ENCODE data around the gene DENND1A.
"Not testable (repeated sequence)": the region's sequence is repeated elsewhere in the genome, so short reads cannot be mapped to it uniquely, and the experiment has no call there.

Gene DENND1A

DNA sequence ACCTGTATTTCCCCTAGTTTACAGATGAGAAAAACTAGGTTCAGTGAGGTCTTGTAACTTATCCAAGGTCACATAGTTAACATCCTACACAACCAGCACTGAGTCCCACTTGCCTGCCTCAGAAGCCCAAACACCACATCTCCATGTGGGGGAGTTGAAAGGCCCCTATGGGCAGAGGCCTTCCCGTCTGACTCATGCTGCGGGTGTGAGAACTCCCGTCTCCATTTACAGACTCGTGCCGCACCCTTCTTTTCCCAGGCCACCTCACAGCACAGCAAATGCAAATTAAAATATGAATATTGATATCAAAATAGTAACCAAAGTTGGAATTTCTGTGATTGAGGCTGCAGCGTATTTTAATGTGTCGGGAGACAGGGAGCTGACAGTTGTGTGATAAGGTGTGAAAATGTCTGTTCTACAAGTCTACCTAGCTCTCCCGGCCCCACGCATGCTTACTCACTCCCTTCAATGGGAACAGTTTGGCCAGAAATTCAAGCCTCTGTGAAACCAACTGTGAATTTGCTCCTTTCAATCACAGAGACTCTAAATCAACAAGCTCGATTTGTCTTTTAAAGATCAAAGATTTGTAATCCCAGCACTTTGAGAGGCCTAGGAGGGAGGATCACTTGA is 483.8 kb downstream of the DENND1A start:
- DNase-seq: peak; percentile 76

DNA sequence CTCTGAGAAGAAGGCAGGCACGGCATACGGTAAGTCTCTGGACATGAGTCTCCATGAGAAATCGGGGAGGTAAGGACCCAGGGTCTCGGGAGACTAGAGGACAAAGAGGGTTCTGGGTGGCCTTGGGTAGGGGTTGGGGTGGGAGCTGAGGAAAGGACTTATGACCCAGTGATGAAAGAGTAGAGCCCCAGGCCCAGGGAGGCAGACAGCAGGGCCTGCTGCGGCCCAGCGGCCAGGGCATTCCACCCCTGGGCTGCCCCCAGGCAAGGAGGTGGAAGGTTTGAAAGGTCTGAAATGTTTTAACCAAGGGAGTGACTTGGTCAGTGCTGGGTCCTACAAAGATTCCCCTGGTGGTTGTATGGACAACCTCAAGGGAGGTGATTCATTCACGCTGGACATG is 484.8 kb downstream of the DENND1A start:
- no peak for DNase-seq

DNA sequence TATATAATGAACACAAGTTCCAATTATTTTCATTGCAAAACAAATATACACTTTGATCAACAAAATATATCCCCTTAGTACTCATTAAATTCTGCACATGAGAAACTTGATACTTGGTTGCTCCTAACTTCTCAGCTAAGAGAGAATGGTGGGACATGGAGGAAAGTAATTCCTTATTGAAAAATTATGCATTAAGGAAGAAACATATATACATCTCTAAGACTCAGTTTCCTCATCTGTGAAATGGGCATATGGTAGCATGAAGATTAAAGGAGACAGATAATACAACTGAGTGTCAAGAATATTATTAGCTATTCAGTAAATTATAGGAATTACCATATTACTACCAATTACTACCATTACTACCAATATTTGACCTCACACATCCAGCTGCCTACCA is 488.2 kb downstream of the DENND1A start:
- no peak for DNase-seq

DNA sequence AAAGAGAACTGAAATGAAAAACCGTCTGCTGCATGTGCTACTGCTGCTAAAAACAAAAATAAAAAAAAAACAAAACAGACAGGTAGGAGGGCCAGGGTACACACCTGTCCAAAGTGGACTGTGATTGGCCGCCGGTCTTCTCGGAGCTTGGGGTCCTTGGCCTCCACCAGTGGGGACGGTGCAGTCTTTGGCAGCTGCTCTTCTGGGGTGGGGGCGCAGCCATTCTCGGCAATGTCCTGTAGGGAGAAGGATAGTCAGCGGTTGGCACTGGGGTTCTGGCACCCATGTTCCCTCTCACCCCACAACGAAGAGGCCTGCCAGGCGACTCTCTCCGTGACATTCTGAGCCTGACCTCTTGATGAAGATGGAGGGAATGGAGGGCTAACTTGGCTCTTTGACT is 489.7 kb downstream of the DENND1A start:
- no peak for DNase-seq

DNA sequence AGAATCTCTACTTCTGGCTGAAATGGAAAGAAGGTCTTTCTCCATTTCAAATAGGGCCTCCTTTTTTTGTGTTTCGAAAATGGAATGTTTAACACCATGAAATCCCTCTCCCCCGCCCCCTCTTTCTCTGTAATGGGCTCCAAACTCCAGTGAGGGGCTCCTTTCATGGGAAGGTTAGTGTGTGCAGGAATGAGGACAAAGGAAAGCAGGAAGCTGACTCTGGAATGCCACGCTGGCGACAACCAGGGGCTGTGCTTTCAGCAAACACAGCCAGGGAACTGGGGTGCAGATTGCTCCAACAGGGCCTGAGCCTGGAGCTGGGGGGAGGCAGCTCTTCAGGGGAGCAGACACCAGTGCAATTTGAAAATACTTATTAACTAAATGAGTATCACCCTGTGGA is 491.1 kb downstream of the DENND1A start:
- peak; percentile 69 for DNase-seq

DNA sequence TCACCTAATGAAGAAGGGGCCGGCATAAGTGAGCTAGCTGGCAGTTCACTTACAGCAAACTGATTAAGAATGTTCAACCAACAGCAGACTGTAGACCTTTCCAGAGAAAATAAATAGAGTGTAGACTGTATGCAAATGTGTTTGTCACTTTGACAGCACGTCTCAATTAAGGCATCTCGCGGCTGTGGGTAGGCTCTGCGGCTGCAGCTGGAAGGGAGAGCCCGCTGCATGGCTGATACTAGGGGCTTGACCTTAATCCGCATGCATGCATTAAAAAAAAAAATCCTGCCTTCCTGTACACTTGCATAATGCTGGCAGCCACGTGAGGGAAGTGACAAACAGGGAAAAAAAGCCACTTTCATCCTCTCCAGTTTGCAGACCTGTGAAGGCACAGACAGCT is 491.6 kb downstream of the DENND1A start:
- peak; percentile 47 for DNase-seq

DNA sequence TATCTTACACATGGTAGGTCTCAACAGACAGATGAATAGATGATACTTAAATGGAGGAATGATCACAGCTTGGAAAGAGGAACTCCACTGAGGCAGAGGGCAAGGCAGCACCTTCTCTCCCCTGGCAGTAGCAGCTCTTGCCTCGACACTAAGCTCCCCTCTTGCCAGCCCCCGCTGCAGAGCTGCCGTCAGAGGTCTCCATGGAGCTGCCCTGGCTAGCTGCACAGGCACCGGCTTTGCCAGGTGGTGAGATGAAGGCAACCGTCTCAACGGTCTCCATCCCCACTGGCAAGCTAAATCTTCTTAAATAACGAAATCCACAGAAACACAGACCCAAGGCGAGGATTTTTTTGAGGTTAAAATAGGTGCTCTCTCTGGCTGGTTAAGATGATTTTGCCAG is 492.7 kb downstream of the DENND1A start:
- peak; percentile 43 for DNase-seq

DNA sequence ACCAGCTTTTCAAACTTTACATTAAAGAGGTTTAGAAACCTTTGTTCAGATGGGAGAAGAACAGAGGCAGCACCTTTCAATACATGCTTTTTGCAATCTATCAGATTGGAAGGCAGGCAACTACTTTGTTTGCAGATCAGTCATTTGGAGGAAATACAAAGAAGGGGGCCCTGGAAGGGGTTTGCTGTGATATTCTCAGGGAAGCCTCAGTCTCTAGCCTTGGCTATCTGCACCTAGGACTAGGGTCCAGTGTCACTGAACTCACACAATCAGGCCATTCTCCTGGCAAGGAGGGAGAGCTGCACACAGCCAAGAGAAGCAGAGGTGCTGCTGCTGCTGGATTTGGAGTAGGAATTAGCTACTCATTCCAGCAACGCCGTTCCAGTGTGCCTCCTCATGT is 494.5 kb downstream of the DENND1A start:
- DNase-seq: no peak

DNA sequence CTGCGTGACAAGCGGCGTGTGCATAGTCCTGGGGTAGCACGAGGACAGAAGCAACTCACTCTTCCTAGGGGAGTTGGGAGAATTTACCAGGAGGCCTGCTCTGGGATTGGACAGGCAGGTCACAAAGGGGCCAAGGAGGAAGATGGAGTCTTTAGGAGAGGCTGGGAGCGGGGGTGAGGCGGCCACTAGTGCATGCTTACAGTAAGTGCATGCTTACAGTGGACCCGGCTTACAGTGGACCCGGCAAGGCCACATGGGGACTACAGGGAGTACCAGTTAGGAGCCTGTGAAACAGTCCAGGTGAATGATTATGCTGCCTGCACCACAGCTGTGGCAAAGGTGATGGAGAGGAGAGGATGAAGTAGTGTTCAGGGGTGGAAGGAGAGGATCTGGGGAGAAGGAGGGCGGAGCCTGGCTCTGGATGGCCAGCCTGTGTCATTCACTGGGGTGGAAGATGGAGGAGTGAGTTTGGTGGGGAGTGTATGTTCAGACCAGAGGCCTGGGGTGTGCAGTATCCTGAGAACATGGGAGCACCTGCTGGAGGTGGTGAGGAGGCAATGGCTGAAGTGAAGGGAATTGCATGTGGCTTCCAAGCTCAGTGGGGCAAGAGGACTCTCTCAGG is 495.2 kb downstream of the DENND1A start:
- peak; percentile 74 for DNase-seq

DNA sequence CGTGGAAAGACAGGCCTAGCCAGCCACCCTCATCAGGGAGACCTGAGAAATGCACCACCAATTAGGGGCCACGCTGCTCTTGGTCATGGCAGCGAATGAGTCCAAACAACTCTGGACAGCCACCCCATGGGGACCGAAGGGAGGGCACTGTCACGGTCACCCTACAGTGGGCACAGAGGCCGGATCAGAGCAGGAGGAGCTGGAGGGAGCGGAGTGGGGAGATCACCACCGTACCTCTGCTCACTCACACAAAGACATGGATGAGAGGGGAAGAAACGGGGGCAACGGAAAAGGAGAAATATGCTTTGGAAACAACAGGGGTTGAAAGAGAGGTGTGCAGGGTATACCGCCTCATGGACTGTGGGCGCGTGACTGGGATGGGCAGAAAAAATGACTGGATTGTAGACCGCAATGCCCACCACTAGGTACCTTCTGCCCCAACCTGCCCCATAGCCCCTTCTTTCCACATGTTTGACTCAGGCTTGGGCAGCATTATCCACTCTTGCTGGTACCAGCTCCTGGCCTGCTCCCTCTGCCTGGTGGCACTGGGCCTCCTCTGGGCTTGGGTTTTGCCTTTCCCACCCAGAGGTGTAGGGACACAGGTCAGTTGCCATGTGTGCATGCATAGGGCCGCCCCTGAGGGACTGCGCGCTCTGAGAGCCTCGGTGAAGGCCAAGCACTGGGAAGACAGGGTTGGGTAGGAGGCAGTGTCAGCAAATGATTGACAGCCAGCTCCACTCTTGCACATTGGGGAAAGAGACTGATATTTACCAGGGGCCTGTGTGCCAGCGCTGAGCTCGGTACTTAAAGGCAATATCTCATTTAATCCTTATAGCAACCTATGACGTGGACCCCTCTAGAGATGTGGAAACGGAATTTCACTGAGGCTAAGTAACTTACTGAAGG is 497.3 kb downstream of the DENND1A start:
- DNase-seq: peak; percentile 38

DNA sequence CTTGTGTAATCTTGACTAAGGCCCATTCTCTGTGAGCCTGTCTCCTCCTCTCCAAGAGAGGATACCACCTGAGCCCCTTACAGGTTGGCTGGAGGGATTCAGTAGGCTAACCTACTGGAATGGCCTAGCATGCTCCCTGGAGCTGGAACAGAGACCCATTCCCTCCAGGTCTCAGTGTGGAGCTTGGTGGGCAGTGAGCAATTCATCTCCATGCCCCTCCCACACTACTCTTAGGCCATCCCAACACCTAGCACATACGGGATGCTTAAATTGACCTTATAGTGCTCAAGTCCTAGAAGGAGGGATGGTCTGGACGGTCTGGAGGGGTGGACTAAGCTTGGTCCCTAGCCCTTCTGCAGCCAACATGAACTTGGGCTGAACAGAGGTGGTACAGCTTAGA is 498.3 kb downstream of the DENND1A start:
- peak; percentile 43 for DNase-seq

DNA sequence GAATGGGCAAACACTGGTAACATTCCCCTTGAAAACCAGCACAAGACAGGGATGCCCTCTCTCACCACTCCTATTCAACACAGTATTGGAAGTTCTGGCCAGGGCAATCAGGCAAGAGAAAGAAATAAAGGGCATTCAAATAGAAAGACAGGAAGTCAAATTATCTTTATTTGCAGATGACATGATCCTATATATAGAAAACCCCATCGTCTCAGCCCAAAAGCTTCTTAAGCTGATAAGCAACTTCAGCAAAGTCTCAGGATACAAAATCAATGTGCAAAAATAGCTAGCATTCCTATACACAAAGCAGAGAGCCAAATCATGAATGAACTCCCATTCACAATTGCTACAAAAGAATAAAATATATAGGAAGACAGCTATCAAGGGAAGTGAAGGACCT is 501.5 kb downstream of the DENND1A start:
- DNase-seq: not testable (repeated sequence)

DNA sequence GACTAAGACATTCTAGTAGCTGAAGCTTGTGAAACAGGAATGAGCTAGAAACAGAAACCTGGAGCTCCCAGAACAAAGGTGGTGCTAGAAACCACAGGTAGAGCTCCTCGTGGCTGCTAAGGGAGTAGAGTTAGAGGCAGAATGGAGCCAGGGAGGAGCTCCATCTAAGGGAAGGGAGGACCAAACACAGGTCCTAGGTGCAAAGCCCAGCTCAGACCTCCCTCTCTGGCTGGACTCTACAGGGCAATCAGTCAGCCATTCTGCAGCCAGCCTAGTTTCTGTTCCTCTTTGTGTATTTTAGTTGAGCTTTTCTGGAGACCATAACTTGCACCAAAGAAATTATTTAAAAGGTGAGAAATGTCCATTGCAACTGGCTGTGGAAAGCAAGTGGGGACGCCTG is 503.5 kb downstream of the DENND1A start:
- peak; percentile 39 for DNase-seq

DNA sequence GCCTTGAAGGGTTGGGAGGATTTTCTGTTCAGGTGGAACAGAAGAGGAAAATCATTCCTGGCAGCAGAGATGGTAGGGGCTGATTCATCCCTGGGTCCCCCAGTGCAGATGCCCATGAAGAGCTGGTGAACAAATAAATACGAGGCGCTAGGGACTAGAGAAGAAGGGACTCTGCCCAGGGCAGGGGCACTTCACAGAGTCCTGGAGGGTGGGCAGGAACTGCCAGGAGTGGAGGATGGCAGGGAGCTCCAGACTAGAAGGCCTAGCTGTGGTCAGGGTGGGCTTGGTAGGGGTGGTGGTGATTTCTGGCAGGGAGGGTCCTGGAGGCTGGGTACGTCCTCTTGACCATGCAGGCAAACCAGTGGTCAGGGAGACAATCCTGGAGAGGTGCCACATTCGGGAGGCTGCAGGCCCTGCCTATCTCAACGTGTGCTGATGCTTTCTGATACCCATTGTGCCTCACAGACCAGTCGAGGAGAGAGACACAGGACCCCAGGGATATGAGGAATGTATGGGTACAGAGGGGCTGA is 504.0 kb downstream of the DENND1A start:
- peak; percentile 45 for DNase-seq

DNA sequence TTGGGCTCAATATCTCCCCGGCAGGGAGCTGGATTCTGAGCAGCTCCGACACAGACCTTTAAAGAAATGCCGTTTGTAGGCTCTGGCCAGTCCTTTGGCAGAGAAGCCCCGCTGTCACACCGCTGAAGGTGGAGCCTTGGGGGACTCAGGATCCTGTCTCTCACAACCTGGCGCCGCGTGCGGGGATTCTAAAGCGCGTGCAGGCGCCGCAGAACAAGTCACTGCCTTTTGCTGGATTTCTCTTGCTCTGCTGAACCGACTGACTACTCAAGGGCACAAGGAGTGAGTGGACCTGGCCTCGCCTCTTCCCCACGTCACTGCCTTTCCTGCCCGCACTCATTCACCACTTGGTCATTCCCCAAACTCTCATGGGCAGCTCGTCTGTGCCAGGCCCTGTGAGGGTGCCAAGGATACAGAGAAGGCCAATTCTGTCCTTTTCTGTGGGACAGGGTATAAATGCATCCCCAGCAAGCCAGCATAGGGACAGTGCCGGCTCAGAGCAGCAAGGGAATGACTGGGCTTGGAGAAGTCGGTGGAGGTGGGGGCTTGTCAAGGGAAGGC is 504.6 kb downstream of the DENND1A start:
- peak; percentile 43 for DNase-seq

DNA sequence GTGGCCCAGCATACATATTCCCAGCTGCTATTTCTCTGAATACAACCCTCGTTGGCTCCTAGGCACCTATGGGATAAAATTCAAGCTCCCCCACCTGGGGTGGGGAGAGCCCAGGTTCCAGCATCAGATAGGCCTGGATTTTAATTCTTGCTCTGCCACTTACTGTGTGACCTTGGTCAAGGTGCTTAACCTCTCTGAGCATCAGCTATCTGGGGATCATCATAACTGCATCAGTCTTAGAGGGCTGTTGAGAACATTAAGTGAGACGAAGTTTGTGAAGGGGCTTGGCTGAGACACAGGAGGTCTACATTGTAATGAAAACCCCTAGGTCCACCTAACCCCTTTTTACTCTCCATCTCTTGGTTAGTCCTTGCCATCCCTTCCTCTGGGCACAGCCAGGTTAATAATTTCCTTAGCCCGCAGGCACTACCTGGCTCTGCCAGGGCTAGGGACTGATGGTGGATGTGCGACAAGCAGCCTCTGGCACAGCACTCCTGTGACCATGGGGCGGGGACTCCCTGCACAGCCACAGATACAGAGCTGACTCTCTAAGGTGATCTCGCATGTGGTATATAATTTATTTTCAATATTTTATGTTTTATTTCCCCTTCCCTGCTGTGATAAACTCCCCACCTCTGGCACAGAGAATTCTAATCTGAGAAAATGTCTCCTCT is 505.2 kb downstream of the DENND1A start:
- peak; percentile 35 for DNase-seq

DNA sequence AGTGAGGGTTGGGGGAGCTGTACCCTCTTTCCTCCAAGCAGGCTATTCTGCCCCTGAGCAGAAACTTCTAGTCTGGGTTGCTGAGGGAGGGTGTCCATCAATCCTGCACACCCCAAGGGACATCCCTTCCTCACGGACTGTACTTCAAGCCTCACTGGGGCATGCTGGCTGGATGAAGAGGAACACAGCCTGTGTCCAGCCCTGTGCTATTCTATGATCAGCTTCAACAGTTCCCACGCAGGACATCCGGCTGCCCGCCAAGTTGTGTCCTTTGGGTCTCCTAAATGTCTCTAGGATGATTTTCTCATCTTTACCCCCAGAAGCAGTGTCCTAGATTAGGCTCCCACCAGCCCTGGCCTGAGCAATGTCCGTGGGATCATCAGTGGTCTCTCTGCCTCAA is 505.8 kb downstream of the DENND1A start:
- no peak for DNase-seq

DNA sequence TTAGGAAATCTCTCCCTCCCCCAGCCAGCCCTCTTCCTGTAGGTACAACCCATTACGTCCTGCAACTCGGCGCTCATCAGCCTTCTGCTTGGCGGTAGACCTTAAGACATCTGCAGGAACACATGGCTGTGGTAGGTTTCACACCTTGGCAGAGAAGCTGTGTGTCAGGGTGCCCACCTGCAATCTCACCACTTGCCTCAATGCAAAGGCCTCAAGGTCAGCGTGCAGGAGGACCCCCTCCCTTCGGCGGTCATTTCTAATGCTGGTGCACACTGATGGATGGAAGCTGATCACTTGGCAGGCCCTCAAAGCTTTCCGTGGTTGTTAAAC is 506.6 kb downstream of the DENND1A start:
- DNase-seq: peak; percentile 52

DNA sequence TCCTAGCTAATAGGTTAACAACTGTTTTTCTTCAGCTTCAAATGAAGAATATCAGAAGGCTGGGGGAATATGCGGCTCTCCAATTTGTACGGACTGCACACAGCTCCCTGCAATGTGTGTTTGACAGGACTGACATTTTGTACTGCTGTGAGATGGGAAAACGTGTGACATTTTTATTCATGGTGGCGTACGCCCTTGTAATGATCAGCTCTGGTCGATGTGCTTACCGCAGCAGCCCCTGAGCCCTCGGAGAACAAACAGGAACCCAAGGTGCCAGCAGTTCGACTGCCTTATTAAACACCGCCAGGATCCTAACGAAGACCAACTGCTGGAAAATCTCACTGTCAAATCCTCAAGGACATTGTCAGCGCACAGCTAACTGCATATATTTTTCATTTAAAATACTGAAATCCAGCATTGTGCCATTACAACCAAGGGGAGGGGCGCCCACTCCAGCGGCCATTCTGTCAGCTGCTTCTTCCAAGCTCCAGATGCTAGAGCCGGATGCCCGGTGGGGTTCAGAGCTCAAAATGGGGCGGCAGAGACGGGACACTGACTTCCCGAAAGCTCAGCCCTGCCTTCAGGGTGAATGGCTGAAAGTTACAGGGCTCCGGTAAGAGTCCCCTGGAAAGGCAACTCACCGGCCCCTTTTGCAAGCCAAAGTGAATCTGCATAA is 507.2 kb downstream of the DENND1A start:
- peak; percentile 17 for DNase-seq

DNA sequence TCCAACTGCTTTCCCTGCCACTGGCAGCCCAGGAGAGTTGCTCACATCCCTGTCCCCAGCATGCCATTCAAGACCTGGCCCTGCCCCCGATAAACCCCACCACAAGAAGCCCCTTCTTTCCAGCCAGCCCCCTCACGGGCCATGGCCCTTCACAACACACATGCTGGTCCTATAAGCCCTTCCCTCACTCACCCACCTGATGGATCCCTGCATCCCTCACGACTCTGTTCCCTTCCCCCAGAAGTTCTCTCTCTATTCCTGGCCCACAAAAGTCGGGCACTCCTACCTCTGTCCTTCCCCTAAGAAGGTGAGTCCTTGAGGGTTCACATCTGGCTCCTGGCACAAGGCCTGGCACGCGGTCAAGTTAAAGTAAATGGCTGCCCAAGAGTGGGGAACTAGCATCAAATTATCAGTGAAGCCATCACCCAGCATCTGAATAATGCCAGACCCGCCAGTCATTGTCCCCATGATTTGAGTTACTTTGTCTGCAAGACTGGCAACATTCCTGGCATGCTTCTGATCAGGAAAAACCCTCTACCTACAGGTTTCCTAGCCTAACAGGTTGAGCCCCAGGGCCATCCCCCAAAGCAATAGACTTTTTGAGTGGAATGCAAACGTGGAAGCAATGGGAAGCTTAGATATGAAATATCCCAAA is 508.0 kb downstream of the DENND1A start:
- DNase-seq: peak; percentile 71

DNA sequence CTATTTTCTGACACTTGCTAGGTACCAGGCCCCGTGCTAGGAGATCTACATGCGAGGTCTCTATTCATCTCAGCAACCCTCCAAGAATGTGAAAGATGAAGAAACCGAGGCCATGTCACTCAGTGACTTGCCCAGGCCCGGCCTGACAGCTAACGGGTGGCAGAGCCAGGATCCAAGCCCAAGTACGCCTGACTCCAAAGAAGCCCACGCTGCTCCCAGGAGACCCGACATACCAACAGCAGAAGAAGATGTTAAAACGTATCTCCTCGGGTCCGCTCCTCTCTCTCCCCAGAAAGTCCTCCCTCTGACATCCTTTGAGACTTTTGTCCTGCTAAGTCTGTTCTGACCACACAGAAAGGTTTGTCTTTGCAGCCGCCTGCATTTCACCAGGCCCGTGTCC is 508.7 kb downstream of the DENND1A start:
- DNase-seq: peak; percentile 43

Measured in islet precursor cell (in vitro differentiated cells).